PC-3 (cell line): Measurements from ENCODE around the gene C1QTNF6.

ENCODE experiments used
- CTCF ChIP-seq: fragments of 300-600 bp; sonication (generic); conservative IDR thresholded peaks from 2 replicates; pipeline ENCODE4 v1.5.1; 2017; ENCODE audit warnings: antibody characterized with exemption, low read depth, mild to moderate bottlenecking, low read length
- EZH2phosphoT487 ChIP-seq: fragments of 300-600 bp; sonication (generic); IDR thresholded peaks from 2 replicates; pipeline ENCODE4 v1.6.1; 2018; ENCODE audit warnings: mild to moderate bottlenecking, antibody characterized with exemption, low read length, borderline replicate concordance

- no peak for TF ChIP-seq CTCF
- no peak for TF ChIP-seq EZH2phosphoT487
These were observed 32.9 kb downstream of the C1QTNF6 start for GRCh38 chr22:37154925-37155712.
